Activated naive CD4-positive, alpha-beta T cell treated with anti-CD3 and anti-CD28 coated beads, Interleukin-2, amount 50 U/mL, for 24 hours (primary cell): ENCODE data around the gene FBXW9.
"Not testable (repeated sequence)": the region's sequence is repeated elsewhere in the genome, so short reads cannot be mapped to it uniquely, and the experiment has no call there.

ENCODE experiments used
- H3K27ac Mint-ChIP-seq: one replicate; pipeline ENCODE4 v1.8.0; 2021; ENCODE audit warnings: mild to moderate bottlenecking, mixed read lengths
- H3K27me3 Mint-ChIP-seq: one replicate; pipeline ENCODE4 v1.8.0; 2021; ENCODE audit warnings: mixed read lengths
- H3K36me3 Mint-ChIP-seq: one replicate; pipeline ENCODE4 v1.8.0; 2021; ENCODE audit warnings: mixed read lengths
- H3K4me1 Mint-ChIP-seq: one replicate; pipeline ENCODE4 v1.8.0; 2021; ENCODE audit warnings: mixed read lengths
- H3K4me3 Mint-ChIP-seq: one replicate; pipeline ENCODE4 v1.8.0; 2021; ENCODE audit warnings: mild to moderate bottlenecking, mixed read lengths
- H3K9me3 Mint-ChIP-seq: one replicate; pipeline ENCODE4 v1.8.0; 2021; ENCODE audit warnings: mixed read lengths

FBXW9 gene

GRCh38 chr19:12656899-12657571 lies 39.4 kb downstream of the FBXW9 start:
- Mint-ChIP-seq H3K4me1 (no peaks in the 10 kb centered on the region), H3K36me3 (peaks cover 12% of the 10 kb centered on the region), H3K9me3 (no peaks in the 10 kb centered on the region), H3K27ac (no peak overlapping the region), H3K27me3 (no peaks in the 10 kb centered on the region), H3K4me3 (no peak overlapping the region)

DNA sequence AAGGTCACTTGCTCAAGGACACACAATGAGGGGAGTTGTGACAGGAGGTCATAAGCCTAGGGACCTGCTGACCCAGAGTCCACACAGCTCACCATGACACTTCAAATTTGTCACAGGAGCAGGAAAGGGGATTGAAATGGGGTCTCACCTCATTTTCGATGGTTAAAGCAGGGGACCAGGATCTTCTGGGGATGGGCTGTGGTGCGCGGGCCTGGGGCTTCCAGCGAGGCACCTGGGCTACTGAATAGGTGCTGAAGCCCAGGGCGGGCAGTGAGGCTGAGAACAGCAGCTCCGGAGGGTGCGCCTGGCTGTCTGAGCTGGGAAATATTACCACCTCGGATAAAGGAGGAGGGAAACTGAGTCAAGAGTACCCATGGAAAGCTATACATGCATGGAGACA lies 40.9 kb downstream of the FBXW9 start:
- no peak overlapping the region for H3K27ac Mint-ChIP-seq

DNA sequence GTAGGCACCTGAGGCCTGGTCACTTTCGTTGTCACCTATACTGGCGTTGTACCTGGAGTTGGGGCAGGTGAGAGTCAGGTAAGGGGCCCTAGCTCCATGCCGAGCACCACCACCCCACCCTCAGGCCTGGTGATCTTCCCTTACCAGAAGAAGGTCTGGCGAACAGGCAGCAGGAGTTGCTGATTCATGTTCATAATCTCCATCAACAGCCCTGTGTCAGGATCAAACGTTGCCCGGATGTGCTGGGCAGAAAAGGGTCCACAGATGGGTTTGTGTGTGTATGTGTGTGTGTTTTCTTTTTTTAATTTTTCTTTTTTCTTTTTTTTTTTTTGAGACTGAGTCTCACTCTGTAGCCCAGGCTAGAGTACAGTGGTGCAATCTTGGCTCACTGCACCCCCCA lies 44.2 kb downstream of the FBXW9 start:
- Mint-ChIP-seq H3K9me3 (no peaks in the 10 kb centered on the region), H3K36me3 (peaks cover 9% of the 10 kb centered on the region), H3K27me3 (no peaks in the 10 kb centered on the region), H3K4me1 (no peaks in the 10 kb centered on the region), H3K27ac (no peak overlapping the region), H3K4me3 (no peak overlapping the region)

More for the DNA sequence above, 40.9 kb downstream of the FBXW9 start:
- no peaks in the 10 kb centered on the region for H3K27me3 Mint-ChIP-seq
- no peaks in the 10 kb centered on the region for H3K9me3 Mint-ChIP-seq
- H3K4me1 Mint-ChIP-seq, result no peaks in the 10 kb centered on the region
- H3K36me3 Mint-ChIP-seq, result peaks cover 14% of the 10 kb centered on the region
- no peak overlapping the region for H3K4me3 Mint-ChIP-seq

DNA sequence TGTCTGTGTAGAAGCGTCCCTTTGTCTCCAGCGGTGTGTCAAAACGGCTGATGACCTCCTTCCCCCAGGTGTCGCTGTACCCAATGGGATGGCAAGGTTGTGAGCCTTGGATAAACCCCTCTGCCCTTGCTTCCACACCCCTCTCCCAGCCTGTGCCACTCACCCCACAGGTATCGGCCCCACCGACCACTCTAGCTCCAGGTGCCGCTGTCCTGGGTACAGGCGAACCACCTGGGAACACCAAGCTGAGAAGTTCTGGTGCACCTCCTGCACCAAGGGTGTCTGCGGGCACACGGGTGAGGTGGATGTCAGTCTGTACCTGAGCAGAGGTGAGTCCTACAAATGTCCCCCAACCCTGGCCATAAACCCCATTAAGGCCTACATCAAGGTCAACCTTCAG lies 46.5 kb downstream of the FBXW9 start:
- Mint-ChIP-seq H3K27me3 (no peaks in the 10 kb centered on the region), H3K4me1 (no peaks in the 10 kb centered on the region), H3K4me3 (no peak overlapping the region), H3K27ac (no peak overlapping the region), H3K36me3 (peaks cover 2% of the 10 kb centered on the region), H3K9me3 (no peaks in the 10 kb centered on the region)

- Mint-ChIP-seq H3K4me1 (no peaks in the 10 kb centered on the region), H3K4me3 (no peak overlapping the region), H3K27ac (no peak overlapping the region), H3K36me3 (peaks cover 2% of the 10 kb centered on the region), H3K27me3 (no peaks in the 10 kb centered on the region), H3K9me3 (no peaks in the 10 kb centered on the region)
Measured at GRCh38 chr19:12648088-12648487, 48.3 kb downstream of the FBXW9 start.

DNA sequence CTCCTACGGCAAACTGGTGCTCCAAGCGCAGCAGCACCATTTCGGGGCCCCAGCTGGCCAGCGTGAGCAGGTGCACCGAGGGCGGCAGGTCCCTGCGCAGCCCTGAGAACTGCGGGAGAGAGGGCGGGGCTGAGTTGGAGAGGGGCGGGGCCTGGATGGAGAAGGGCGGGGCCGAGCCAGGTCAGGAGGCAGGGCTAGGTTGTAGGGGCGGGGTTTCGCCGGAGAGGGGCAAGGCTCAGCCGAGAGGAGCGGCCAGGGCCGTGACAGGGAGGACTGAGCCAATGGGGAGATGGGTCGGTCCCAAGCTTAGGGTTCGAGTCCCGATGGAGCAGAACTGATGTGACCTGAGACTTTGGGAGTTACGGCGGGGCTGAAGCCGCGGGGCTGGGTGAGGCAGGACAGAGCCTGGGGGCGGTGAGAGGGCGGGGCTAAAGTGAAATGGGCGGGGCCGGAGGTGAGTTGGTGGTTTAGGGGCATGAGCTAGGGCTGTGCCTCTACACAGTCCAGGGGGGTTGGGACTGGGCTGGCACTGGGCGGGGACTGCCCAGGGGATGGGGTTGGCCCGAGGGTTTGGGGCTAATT lies 48.9 kb downstream of the FBXW9 start:
- H3K27ac Mint-ChIP-seq, result no peak overlapping the region

GRCh38 chr19:12647047-12647446 lies 49.4 kb downstream of the FBXW9 start:
- Mint-ChIP-seq H3K4me3 (no peak overlapping the region), H3K36me3 (peaks cover 2% of the 10 kb centered on the region), H3K4me1 (no peaks in the 10 kb centered on the region), H3K27me3 (no peaks in the 10 kb centered on the region), H3K27ac (no peak overlapping the region), H3K9me3 (no peaks in the 10 kb centered on the region)

More for the DNA sequence above, 48.9 kb downstream of the FBXW9 start:
- Mint-ChIP-seq H3K4me3 (no peak overlapping the region), H3K9me3 (no peaks in the 10 kb centered on the region), H3K27me3 (no peaks in the 10 kb centered on the region), H3K36me3 (peaks cover 2% of the 10 kb centered on the region), H3K4me1 (no peaks in the 10 kb centered on the region)

- Mint-ChIP-seq H3K9me3 (no peaks in the 10 kb centered on the region), H3K36me3 (no peaks in the 10 kb centered on the region), H3K27ac (no peak overlapping the region), H3K4me3 (no peak overlapping the region), H3K4me1 (no peaks in the 10 kb centered on the region), H3K27me3 (no peaks in the 10 kb centered on the region)
Measured at GRCh38 chr19:12646551-12646950, 49.9 kb downstream of the FBXW9 start.

DNA sequence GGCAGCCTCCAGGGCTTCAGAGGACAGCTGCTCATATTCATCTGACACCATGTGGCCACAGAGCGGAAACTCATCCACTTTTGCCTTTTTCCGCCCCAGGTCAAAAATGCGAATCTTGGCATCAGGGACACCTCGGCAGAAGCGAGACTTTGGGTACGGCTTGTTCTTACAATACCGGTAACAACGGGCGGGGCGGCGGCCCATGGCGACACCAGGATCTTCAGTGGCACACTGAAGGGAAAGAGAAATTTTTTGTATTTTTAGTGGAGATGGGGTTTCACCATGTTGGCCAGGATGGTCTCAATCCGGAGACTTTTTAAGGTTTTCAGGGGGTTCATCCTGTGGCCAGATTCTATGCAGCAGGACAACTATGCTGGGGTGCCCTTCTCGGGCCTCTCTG lies 52.7 kb downstream of the FBXW9 start:
- not testable (repeated sequence) for H3K27ac Mint-ChIP-seq, H3K9me3 Mint-ChIP-seq, H3K27me3 Mint-ChIP-seq, H3K4me3 Mint-ChIP-seq, H3K4me1 Mint-ChIP-seq, H3K36me3 Mint-ChIP-seq

DNA sequence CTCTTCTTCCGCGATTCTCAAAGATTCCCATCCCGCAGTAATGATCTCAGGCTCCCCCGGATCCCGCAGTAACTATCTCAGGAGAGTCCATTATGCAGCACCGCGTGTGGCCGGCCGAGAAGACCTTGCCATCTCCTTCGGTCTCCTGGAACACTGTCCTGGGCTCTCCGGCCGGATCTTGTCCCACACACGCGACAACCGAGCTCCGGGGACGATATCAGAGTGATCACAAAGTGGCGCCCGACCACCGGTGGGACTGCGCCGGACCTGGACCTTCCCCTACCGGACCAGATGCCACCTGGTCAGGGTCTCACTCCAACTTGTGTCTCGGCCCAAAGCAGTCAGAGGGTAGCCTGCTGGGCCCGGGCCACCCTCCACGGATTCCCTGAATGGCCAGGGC lies 53.9 kb downstream of the FBXW9 start:
- H3K4me3 Mint-ChIP-seq, result no peak overlapping the region
- no peak overlapping the region for H3K27ac Mint-ChIP-seq
- H3K27me3 Mint-ChIP-seq, result no peaks in the 10 kb centered on the region
- no peaks in the 10 kb centered on the region for H3K9me3 Mint-ChIP-seq
- H3K4me1 Mint-ChIP-seq, result peaks cover 8% of the 10 kb centered on the region
- H3K36me3 Mint-ChIP-seq, result no peaks in the 10 kb centered on the region

DNA sequence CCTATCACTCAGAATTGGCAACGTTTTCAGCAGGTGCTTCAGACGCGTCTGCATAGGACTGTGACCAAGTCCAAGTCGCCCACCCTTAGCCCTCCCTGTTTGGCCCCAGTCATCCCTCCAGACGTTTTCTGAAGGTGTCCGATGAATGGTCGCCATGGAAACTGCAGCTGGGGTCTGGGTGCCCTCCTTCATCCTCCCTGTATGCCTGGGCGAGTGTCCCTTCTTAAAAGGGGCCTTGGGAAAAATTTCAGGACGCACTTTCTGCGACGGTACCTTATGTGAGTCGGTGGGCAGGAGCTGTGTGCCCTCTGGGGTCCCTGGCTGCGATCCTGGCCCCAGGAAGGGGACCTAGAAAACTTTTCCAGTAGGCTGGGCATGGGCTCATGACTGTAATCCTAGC lies 55.0 kb downstream of the FBXW9 start:
- Mint-ChIP-seq H3K4me3 (no peak overlapping the region), H3K27ac (no peak overlapping the region), H3K27me3 (no peaks in the 10 kb centered on the region), H3K36me3 (no peaks in the 10 kb centered on the region), H3K4me1 (peaks cover 12% of the 10 kb centered on the region), H3K9me3 (no peaks in the 10 kb centered on the region)

DNA sequence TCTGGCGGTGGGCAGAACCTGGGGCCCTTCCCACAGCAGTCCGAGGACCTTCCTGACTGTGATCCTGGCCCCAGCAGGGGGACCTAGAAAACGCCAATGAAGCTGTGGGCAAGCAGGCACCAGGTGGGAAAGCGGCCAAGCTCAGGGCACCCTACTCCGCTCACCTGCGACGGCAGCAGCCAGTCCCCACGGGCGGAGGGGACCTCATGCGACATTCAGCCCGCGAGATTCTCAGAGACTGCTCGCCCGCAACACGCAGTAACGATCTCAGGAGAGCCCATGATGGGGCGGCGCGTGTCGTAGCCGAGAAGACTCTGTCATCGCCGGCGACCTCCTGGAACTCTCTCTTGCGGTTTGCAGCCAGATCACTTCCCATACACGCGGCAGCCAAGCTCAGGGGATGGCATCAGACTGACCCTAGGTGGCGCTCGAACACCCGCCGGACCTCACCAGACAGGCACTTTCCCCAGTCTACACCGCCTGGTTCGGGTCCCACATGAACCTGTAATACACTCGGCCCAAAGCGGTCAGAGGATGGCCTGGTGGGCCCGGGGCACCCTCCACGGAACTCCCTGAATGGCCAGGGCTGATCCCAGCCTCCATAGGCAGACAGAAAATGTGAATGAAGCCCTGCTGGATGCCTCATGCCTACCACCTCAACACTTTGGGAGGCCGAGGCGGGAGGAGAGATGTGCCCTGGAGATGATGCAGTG lies 56.4 kb downstream of the FBXW9 start:
- Mint-ChIP-seq H3K4me3 (peak overlapping the region; percentile 84), H3K4me1 (peaks cover 19% of the 10 kb centered on the region), H3K27me3 (no peaks in the 10 kb centered on the region), H3K27ac (peak overlapping the region; percentile 91), H3K9me3 (no peaks in the 10 kb centered on the region), H3K36me3 (no peaks in the 10 kb centered on the region)
